Naive thymus-derived CD8-positive, alpha-beta T cell (primary cell): ENCODE measurements around the gene SUMF1. TPM values are rescaled to one million over a fixed set of nuclear protein-coding genes. Genes with fewer than 3 reads are reported as not detected.

Experiments
- ATAC-seq, 2 donors: fragments of 150-1000 bp; cut with Tn5 transposase in 1 of 2; sonication (Bioruptor Pico), chemical (Tn5 transposase) in 1 of 2; 1 replicate in 1 of 2; 2 replicates in 1 of 2; pipeline ENCODE4 v1.10.0; 2021; ENCODE audit warnings: mild to moderate bottlenecking in 2 of 2, moderate library complexity in 2 of 2
- POLR2A ChIA-PET: fragments of 350-600 bp; sonication (Branson Sonifier 250); formaldehyde crosslinking; loops from one replicate; lab custom pipeline; 2021; ENCODE audit warnings: antibody characterized with exemption; lab: Charles Lee
- DNase-seq, 10 donors: peaks; one replicate each; pipeline versions ENCODE4 v3.0.0 to v3.0.0-alpha.2; 2020 to 2022
- H3K27ac Mint-ChIP-seq, 10 donors: one replicate each; pipeline ENCODE4 v1.8.0; 2020 to 2022; ENCODE audit warnings: mild to moderate bottlenecking in 10 of 10, mixed read lengths in 10 of 10, moderate library complexity in 4 of 10, inconsistent platforms in 1 of 10
- H3K27me3 Mint-ChIP-seq, 5 donors: one replicate each; pipeline ENCODE4 v1.8.0; 2021 to 2022; ENCODE audit warnings: mixed read lengths in 5 of 5
- H3K36me3 Mint-ChIP-seq, 3 donors: one replicate each; pipeline ENCODE4 v1.8.0; 2020 to 2022; ENCODE audit warnings: mixed read lengths in 3 of 3, mild to moderate bottlenecking in 2 of 3, inconsistent platforms in 1 of 3
- H3K4me1 Mint-ChIP-seq, 4 donors: one replicate each; pipeline ENCODE4 v1.8.0; 2021 to 2022; ENCODE audit warnings: mixed read lengths in 4 of 4
- H3K4me3 Mint-ChIP-seq, 10 donors: one replicate each; pipeline ENCODE4 v1.8.0; 2020 to 2022; ENCODE audit warnings: mild to moderate bottlenecking in 10 of 10, mixed read lengths in 10 of 10, moderate library complexity in 6 of 10, inconsistent platforms in 1 of 10
- H3K9me3 Mint-ChIP-seq, 9 donors: one replicate each; pipeline ENCODE4 v1.8.0; 2020 to 2022; ENCODE audit warnings: mixed read lengths in 9 of 9, mild to moderate bottlenecking in 3 of 9, inconsistent platforms in 1 of 9, moderate library complexity in 1 of 9
- polyA plus RNA-seq, 3 donors: library from polyadenylated mRNA; unstranded; fragments of 300-500 nt; fragmentation: Illumina TruSeq; gene quantifications; one replicate each; pipeline ENCODE4 v1.2.3, GENCODE V29; 2021
- total RNA-seq, 8 experiments: library from RNA in 2 of 8; stranded (reverse) in 2 of 8; gene quantifications; one replicate each; pipeline ENCODE4 v1.2.3 and lab custom pipeline; 2021 to 2026

The SUMF1 gene
- total and polyA plus RNA-seq, 5 experiments from 2014 or later, result 13.7 to 36.4 (median 23.4) TPM

DNA sequence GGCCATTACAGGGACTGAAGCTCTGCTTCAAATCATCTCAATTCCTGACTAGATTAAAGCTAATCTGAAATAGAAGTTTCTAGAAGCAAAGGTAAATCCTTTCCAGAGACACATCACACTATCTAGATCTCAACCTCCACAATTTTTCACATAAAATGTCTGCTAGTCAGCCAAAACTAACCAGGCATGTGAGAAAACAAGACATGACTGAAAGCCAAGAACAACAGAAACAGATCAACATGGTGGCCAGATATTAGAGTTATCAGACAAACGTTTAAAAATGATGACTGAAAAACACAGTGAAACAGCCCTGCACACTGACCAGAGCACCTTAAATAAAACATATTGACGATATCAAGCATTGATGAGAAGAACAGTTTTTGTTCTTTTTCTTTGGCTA, 59.1 kb downstream of the SUMF1 start:
- no peaks in the 10 kb centered on the region for H3K27me3 Mint-ChIP-seq

DNA sequence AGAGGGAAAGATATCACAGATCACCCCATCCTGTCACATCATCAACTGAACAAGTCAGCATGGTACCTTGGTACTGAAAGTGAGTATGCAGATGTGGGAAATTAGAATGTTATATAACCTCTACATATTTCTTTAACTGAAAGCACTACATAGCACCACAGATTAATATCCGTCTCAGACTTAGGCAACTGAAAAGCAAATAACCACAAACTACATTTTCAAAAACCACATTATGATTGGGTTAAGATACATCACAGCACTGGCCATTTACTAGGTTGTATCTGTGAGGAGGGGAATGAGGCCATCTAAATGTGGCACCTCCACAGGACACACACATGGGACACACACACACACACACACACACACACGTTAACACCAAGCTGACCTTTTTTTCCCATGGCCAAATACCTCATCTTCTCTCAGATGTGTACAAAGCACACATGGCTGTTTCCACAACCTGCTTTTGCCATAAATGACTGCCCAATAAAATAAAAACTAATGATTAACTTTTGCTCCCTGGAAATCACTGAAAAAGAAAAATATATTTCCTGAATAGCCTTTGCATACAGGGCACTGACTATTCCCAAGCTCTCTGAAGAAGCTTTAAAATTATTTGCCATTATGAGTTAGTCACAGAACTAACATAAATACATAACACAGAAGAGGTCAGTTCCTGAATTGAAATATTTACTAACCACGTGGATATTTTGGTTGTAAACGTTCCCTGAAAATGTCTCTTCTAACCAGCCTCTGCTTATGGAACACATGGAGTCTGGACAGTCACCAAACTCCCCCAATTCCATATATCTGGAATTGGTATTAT, 60.1 kb downstream of the SUMF1 start:
- Mint-ChIP-seq H3K36me3 (peaks cover 8 to 97% (median 48%) of the 10 kb centered on the region in 3 donors), H3K4me3 (no peak overlapping the region), H3K4me1 (peaks cover 0 to 18% (median 5%) of the 10 kb centered on the region in 4 donors), H3K27me3 (no peaks in the 10 kb centered on the region), H3K27ac (no peak overlapping the region), H3K9me3 (no peaks in the 10 kb centered on the region)
- POLR2A ChIA-PET, result no interaction called here
- DNase-seq (no peak), ATAC-seq (no peak)

More for the DNA sequence above, 59.1 kb downstream of the SUMF1 start:
- peaks cover 0 to 18% (median 4%) of the 10 kb centered on the region in 4 donors for H3K4me1 Mint-ChIP-seq
- H3K36me3 Mint-ChIP-seq, result peaks cover 8 to 97% (median 50%) of the 10 kb centered on the region in 3 donors
- DNase-seq (no peak), ATAC-seq (no peak)
- no peaks in the 10 kb centered on the region for H3K9me3 Mint-ChIP-seq
- POLR2A ChIA-PET, result interaction anchor here (0.6 kb wide), 1 partner anchor 176 kb away, joined by 3 read pairs; no protein-coding TSS in a partner anchor
- H3K27ac Mint-ChIP-seq, result peak overlapping the region in 1 of 10 donors; percentile 16
- H3K4me3 Mint-ChIP-seq, result no peak overlapping the region

DNA sequence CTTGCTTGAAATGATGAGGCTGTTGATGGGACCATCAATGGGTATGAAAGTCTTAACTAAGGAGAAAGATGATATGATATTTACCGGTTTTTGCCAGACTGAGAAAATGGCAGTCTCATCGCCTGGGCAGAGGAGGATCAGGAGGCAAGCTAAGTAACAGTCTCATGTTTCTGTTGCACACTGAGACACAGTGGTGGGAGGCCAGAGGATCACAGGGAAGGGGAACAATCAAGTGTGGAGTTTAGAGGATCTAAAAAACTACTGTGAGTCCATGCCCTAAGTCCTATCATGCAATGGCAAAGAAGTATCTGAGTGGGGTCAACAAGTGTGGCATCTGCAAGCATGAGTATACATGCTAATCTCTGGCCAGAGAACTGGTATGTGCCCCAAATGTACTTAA, 62.2 kb downstream of the SUMF1 start:
- H3K27me3 Mint-ChIP-seq, result no peaks in the 10 kb centered on the region
- H3K4me3 Mint-ChIP-seq, result no peak overlapping the region
- ATAC-seq (no peak), DNase-seq (no peak)
- POLR2A ChIA-PET, result no interaction called here
- peaks cover 8 to 94% (median 51%) of the 10 kb centered on the region in 3 donors for H3K36me3 Mint-ChIP-seq
- H3K9me3 Mint-ChIP-seq, result no peaks in the 10 kb centered on the region
- H3K4me1 Mint-ChIP-seq, result peaks cover 0 to 13% (median 6%) of the 10 kb centered on the region in 4 donors
- no peak overlapping the region for H3K27ac Mint-ChIP-seq

DNA sequence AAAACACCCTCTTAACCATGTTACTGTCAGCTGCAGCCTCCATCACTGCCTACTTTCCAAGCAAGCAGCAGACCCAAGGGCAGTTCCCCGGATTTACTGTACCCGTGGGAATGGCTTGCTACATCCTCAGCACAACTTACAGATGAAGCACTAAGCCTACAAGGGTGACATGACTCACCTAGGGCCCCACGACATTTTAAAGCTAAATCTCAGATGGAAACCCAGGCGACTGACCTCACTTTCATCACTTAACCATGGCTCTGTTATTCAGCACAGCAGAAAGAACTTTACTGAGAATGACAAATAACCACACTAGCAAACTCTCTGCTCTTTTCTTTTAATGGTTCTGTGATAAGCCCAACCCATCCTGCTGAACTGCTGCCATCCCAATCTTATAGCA, 65.6 kb downstream of the SUMF1 start:
- Mint-ChIP-seq H3K9me3 (no peaks in the 10 kb centered on the region), H3K36me3 (peaks cover 8 to 76% (median 51%) of the 10 kb centered on the region in 3 donors), H3K4me3 (no peak overlapping the region), H3K27me3 (no peaks in the 10 kb centered on the region), H3K27ac (no peak overlapping the region), H3K4me1 (peaks cover 0 to 7% (median 2%) of the 10 kb centered on the region in 4 donors)
- DNase-seq (no peak), ATAC-seq (no peak)
- POLR2A ChIA-PET, result no interaction called here

DNA sequence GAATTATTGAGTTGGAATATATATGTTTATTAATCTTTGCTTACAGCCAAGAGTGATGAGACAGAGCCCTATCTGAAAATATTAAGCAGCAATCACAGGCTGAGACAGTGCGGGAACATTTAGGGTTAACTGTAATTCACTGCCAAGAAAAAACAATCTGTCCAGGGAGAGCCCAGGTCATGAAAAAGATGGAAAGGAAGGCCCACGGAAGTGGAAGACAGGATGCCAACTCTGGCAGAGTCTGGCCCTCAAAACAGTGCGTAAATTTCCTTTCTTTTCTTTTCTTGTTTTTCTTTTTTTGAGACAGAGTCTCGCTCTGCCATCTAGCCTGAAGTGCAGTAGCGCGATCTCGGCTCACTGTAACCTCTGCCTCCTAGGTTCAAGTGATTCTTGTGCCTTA, 67.6 kb downstream of the SUMF1 start:
- Mint-ChIP-seq H3K36me3 (peaks cover 22 to 71% (median 53%) of the 10 kb centered on the region in 3 donors), H3K27ac (no peak overlapping the region), H3K27me3 (no peaks in the 10 kb centered on the region), H3K9me3 (no peaks in the 10 kb centered on the region), H3K4me1 (peaks cover 5 to 21% (median 10%) of the 10 kb centered on the region in 4 donors), H3K4me3 (no peak overlapping the region)
- ATAC-seq, result no peak
- DNase-seq, result no peak
- POLR2A ChIA-PET, result no interaction called here

DNA sequence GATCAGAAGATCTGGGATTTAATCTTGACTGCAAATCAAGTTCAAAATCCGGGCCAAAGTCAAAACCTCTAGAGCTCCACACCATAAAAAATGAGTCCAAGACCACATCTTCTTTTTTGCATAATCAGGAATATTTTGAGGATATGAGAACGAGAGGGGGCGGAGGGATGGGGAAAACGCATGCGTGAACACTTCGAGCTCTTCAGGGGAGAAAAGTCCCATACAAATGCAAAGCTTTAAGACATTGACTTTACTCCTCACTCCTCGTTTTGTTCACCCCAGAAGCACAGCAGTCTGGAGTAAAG, 68.2 kb downstream of the SUMF1 start:
- H3K4me1 Mint-ChIP-seq, result peaks cover 10 to 26% (median 12%) of the 10 kb centered on the region in 4 donors
- no peak overlapping the region for H3K4me3 Mint-ChIP-seq
- H3K27ac Mint-ChIP-seq, result no peak overlapping the region
- DNase-seq, result no peak
- ATAC-seq, result no peak
- POLR2A ChIA-PET, result no interaction called here
- no peaks in the 10 kb centered on the region for H3K9me3 Mint-ChIP-seq
- H3K27me3 Mint-ChIP-seq, result no peaks in the 10 kb centered on the region
- H3K36me3 Mint-ChIP-seq, result peaks cover 23 to 67% (median 54%) of the 10 kb centered on the region in 3 donors

DNA sequence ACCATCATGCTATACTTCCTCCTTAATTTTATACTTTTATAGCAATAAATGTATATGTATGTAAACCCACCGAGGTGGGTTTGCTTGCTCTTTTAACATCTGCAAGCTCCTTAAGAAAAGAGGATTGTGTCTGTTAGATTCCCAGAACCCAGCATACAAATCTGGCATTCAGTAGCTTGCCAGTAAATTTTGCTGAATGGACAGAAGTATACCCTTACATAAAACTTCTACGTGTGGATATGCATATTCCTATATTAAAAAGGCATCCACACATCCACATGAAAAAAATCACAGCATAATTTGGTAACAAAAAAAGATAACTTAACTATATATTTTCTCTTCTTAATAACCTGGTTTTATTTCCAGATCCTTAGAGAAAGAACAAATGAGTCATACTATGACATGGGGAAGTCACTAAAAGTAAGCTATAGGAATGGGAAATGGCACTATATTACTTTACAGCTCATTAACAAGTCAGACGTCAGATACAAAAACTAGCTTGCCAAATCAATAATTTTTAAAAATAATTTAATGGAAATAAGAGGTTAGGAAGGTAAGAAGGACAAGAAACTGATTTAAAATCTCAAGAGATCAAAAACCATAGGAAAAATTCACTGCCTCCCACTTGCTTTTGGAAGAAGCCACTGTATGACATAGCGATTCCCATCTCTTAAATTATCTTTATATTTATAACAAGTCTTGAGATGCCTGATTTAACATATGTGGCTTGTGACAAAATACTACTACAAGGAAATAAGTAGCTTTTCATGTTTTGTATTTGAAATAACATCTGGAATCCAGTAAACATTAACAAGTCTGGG, 68.7 kb downstream of the SUMF1 start:
- Mint-ChIP-seq H3K4me1 (peaks cover 10 to 29% (median 12%) of the 10 kb centered on the region in 4 donors), H3K27ac (no peak overlapping the region), H3K9me3 (no peaks in the 10 kb centered on the region), H3K36me3 (peaks cover 17 to 61% (median 51%) of the 10 kb centered on the region in 3 donors), H3K27me3 (no peaks in the 10 kb centered on the region), H3K4me3 (no peak overlapping the region)
- ATAC-seq (no peak), DNase-seq (no peak)
- POLR2A ChIA-PET, result no interaction called here

DNA sequence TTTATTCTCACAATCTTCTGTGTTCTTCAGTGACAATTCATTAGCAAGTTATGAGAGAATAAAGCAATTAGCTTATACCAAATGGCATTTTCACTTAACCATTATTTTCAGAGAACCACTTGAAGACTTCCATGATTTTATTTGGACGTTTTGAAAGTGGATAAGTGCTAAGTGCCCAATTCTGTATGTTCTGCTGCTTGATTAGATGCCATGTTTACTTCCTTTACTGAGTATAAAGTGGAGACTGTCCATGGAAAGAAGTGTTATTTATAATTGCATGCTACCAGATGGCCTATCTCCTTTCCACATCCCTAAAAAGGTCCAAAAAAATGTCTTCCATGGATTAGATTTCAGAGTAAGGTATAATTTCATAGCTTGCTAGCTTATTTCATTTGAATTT, 69.6 kb downstream of the SUMF1 start:
- H3K27me3 Mint-ChIP-seq, result no peaks in the 10 kb centered on the region
- ATAC-seq (no peak), DNase-seq (no peak)
- POLR2A ChIA-PET, result no interaction called here
- H3K4me1 Mint-ChIP-seq, result peaks cover 10 to 29% (median 11%) of the 10 kb centered on the region in 4 donors
- H3K36me3 Mint-ChIP-seq, result peaks cover 15 to 58% (median 52%) of the 10 kb centered on the region in 3 donors
- no peak overlapping the region for H3K4me3 Mint-ChIP-seq
- no peak overlapping the region for H3K27ac Mint-ChIP-seq
- H3K9me3 Mint-ChIP-seq, result no peaks in the 10 kb centered on the region

DNA sequence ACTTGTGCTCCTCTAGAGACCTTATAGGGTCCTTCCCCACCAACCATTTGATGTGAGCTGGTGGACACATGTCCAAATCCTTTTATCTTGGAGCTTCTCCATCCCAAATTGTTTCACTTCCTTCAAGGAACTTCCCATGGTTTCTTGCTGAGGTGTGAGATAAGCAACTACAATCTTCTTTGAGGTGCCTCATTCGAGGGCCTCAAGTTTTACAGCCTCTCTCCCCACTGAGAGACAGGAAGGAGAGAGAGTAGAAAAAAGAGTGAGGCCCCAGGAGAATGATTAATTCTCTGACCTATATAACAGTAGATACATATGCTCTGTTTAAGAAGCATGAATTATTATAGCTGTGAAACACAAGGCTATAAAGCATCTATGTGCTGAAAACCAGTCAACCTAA, 70.5 kb downstream of the SUMF1 start:
- DNase-seq, result no peak
- H3K27me3 Mint-ChIP-seq, result no peaks in the 10 kb centered on the region
- H3K9me3 Mint-ChIP-seq, result peaks cover 0 to 4% (median 0%) of the 10 kb centered on the region in 9 donors
- POLR2A ChIA-PET, result no interaction called here
- H3K36me3 Mint-ChIP-seq, result peaks cover 21 to 55% (median 55%) of the 10 kb centered on the region in 3 donors
- no peak overlapping the region for H3K4me3 Mint-ChIP-seq
- peak overlapping the region in 2 of 10 donors; percentile 27 to 52 for H3K27ac Mint-ChIP-seq
- H3K4me1 Mint-ChIP-seq, result peaks cover 7 to 29% (median 11%) of the 10 kb centered on the region in 4 donors
- ATAC-seq, result no peak

DNA sequence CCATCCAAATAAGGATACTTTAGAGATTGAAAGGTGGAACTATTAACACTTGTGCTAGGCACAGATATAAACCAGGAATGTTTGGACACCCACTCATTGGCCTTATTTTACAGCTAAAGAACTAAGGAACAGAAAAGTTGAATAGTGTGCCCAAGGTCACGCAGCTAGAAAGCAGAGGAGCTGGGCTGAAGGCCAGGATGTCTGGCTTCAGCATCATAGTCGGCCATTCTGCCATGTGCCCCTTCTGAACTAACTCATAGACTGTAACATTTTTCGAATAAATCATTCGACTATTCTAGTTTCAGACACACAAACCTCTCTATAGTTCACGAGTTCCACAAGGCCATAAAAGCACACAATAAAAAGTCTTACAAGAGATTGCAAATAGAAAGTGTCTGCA, 71.1 kb downstream of the SUMF1 start:
- Mint-ChIP-seq H3K4me3 (no peak overlapping the region), H3K9me3 (peaks cover 0 to 8% (median 0%) of the 10 kb centered on the region in 9 donors), H3K27ac (no peak overlapping the region), H3K4me1 (peaks cover 7 to 29% (median 11%) of the 10 kb centered on the region in 4 donors), H3K36me3 (peaks cover 21 to 58% (median 55%) of the 10 kb centered on the region in 3 donors), H3K27me3 (no peaks in the 10 kb centered on the region)
- DNase-seq, result no peak
- ATAC-seq, result no peak
- POLR2A ChIA-PET, result no interaction called here

DNA sequence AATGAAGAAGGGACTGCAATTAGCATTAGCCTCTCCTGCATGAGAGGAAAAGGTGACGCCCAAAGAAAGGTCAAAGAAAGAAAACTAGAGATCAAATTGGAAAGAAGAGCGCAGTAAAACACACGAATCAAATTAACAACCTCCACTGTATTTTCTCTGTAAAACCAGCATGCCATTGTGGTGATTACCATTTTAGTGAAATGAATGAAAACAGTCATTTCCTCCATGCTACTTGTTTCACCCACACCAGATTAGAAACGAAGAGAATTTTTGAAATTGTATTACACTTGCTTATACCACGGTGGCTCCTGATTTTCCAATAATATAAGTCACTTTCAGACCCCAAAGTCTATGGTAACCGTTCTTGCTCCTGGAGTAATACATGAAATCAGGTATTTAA, 71.6 kb downstream of the SUMF1 start:
- POLR2A ChIA-PET, result no interaction called here
- H3K4me3 Mint-ChIP-seq, result no peak overlapping the region

DNA sequence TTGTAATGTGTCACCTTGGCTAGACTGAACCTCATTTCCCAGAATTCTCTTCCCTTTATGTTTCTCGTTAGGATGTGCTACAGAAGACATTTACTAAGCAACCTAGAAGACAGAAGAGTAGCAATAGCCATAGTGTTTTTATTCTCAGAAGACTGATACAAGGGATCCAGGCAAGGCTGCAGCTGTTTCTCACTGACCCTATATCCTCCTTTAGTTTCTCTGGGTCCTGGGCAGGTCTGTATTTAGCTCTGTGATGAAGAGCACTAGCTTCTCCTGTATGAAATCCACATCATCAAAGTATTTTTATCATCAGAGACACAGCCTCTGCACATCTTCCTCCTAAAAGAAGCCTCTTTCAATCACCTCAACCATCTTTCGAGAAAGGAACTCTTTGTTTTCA, 72.5 kb downstream of the SUMF1 start:
- Mint-ChIP-seq H3K4me3 (peak overlapping the region in 1 of 10 donors; percentile 9), H3K36me3 (peaks cover 21 to 51% (median 50%) of the 10 kb centered on the region in 3 donors), H3K4me1 (peaks cover 7 to 29% (median 11%) of the 10 kb centered on the region in 4 donors), H3K27ac (peak overlapping the region in 5 of 10 donors; percentile 16 to 73 (median 52)), H3K9me3 (peaks cover 0 to 11% (median 0%) of the 10 kb centered on the region in 9 donors), H3K27me3 (no peaks in the 10 kb centered on the region)
- ATAC-seq (no peak), DNase-seq (no peak)
- POLR2A ChIA-PET, result interaction anchor here (0.5 kb wide), 1 partner anchor 1475 kb away, joined by 5 read pairs; no protein-coding TSS in a partner anchor

More for the DNA sequence above, 71.6 kb downstream of the SUMF1 start:
- DNase-seq (no peak), ATAC-seq (no peak)
- Mint-ChIP-seq H3K27me3 (no peaks in the 10 kb centered on the region), H3K36me3 (peaks cover 21 to 58% (median 54%) of the 10 kb centered on the region in 3 donors), H3K27ac (peak overlapping the region in 1 of 10 donors; percentile 27), H3K4me1 (peaks cover 7 to 29% (median 11%) of the 10 kb centered on the region in 4 donors), H3K9me3 (peaks cover 0 to 11% (median 0%) of the 10 kb centered on the region in 9 donors)
